ENCODE results near the gene WNT2. TPM values are rescaled to one million over a fixed set of nuclear protein-coding genes. Genes with fewer than 3 reads are reported as not detected.

Gene WNT2
- total RNA-seq, 1 donor from 2014 or later, result 0.07 TPM

GRCh38 chr7:117250245-117250644 is 72.6 kb downstream of the WNT2 start:
- H4K20me1 ChIP-seq (ENCODE audit: insufficient read depth, low read length), result no peaks in the 10 kb centered on the region
- no peak overlapping the region for H2AFZ ChIP-seq (ENCODE audit: low read depth, low read length)
- TF ChIP-seq CTCF (IDR thresholded peaks at IDR 0.05; ENCODE audit: insufficient read depth, low read depth, low read length), result no peak
- no peak for TF ChIP-seq EZH2 (IDR thresholded peaks at IDR 0.05; ENCODE audit: insufficient read depth, low read length)
- DNase-seq (ENCODE audit: low read depth) (no peak), FAIRE-seq (no peak)
- no peak overlapping the region for H3K4me2 ChIP-seq (ENCODE audit: low read length)
- Mint-ChIP-seq H3K4me3 (ENCODE audit: unreplicated experiment) (no peak overlapping the region), H3K9me3 (ENCODE audit: unreplicated experiment) (peaks cover 7% of the 10 kb centered on the region), H3K27me3 (ENCODE audit: low read depth, unreplicated experiment) (peaks cover 5% of the 10 kb centered on the region), H3K36me3 (ENCODE audit: low read depth, unreplicated experiment) (no peaks in the 10 kb centered on the region), H3K4me1 (ENCODE audit: low read depth, unreplicated experiment) (peaks cover 35% of the 10 kb centered on the region), H3K27ac (ENCODE audit: unreplicated experiment) (no peak overlapping the region)
- no peak overlapping the region for H3K9ac ChIP-seq (ENCODE audit: low read length)
- peaks cover 17% of the 10 kb centered on the region for H3K4me1 ChIP-seq (ENCODE audit: insufficient read depth, low read length)
- H3K79me2 ChIP-seq (ENCODE audit: insufficient read depth, low read length), result no peaks in the 10 kb centered on the region
- no peaks in the 10 kb centered on the region for H3K9me3 ChIP-seq (ENCODE audit: insufficient read depth, low read depth, low read length)
- H3K27me3 ChIP-seq (ENCODE audit: insufficient read depth, low read length), result no peaks in the 10 kb centered on the region
- H3K4me3 ChIP-seq (ENCODE audit: insufficient read depth, low read depth, low read length), result no peak overlapping the region
- no peaks in the 10 kb centered on the region for H3K36me3 ChIP-seq (ENCODE audit: insufficient read depth, low read length)
- peak overlapping the region; percentile 84 for H3K27ac ChIP-seq (ENCODE audit: low read depth, low read length)

- TF ChIP-seq EZH2 (IDR thresholded peaks at IDR 0.05; ENCODE audit: insufficient read depth, low read length) (no peak), CTCF (IDR thresholded peaks at IDR 0.05; ENCODE audit: insufficient read depth, low read depth, low read length) (no peak)
- no peaks in the 10 kb centered on the region for H3K79me2 ChIP-seq (ENCODE audit: insufficient read depth, low read length)
- no peak for FAIRE-seq
- no peak overlapping the region for H3K9ac ChIP-seq (ENCODE audit: low read length)
- H2AFZ ChIP-seq (ENCODE audit: low read depth, low read length), result no peak overlapping the region
- no peak overlapping the region for H3K27ac ChIP-seq (ENCODE audit: low read depth, low read length)
- no peak overlapping the region for H3K4me3 ChIP-seq (ENCODE audit: insufficient read depth, low read depth, low read length)
- Mint-ChIP-seq H3K4me1 (ENCODE audit: low read depth, unreplicated experiment) (peaks cover 35% of the 10 kb centered on the region), H3K36me3 (ENCODE audit: low read depth, unreplicated experiment) (no peaks in the 10 kb centered on the region), H3K9me3 (ENCODE audit: unreplicated experiment) (peaks cover 5% of the 10 kb centered on the region), H3K27me3 (ENCODE audit: low read depth, unreplicated experiment) (peaks cover 2% of the 10 kb centered on the region), H3K4me3 (ENCODE audit: unreplicated experiment) (no peak overlapping the region), H3K27ac (ENCODE audit: unreplicated experiment) (peak overlapping the region; percentile 56)
- H3K4me1 ChIP-seq (ENCODE audit: insufficient read depth, low read length), result peaks cover 17% of the 10 kb centered on the region
- no peak for DNase-seq (ENCODE audit: low read depth)
- no peaks in the 10 kb centered on the region for H3K9me3 ChIP-seq (ENCODE audit: insufficient read depth, low read depth, low read length)
- H3K27me3 ChIP-seq (ENCODE audit: insufficient read depth, low read length), result no peaks in the 10 kb centered on the region
- no peak overlapping the region for H3K4me2 ChIP-seq (ENCODE audit: low read length)
- H4K20me1 ChIP-seq (ENCODE audit: insufficient read depth, low read length), result no peaks in the 10 kb centered on the region
- no peaks in the 10 kb centered on the region for H3K36me3 ChIP-seq (ENCODE audit: insufficient read depth, low read length)
These were observed 73.2 kb downstream of the WNT2 start for GRCh38 chr7:117249696-117250095.

GRCh38 chr7:117248829-117249228 is 74.0 kb downstream of the WNT2 start:
- H3K27me3 Mint-ChIP-seq (ENCODE audit: low read depth, unreplicated experiment), result peaks cover 2% of the 10 kb centered on the region
- FAIRE-seq (no peak), DNase-seq (ENCODE audit: low read depth) (peak; percentile 25)
- H3K4me3 Mint-ChIP-seq (ENCODE audit: unreplicated experiment), result no peak overlapping the region
- Histone ChIP-seq H3K4me1 (ENCODE audit: insufficient read depth, low read length) (peaks cover 17% of the 10 kb centered on the region), H3K79me2 (ENCODE audit: insufficient read depth, low read length) (no peaks in the 10 kb centered on the region), H2AFZ (ENCODE audit: low read depth, low read length) (peak overlapping the region; percentile 12), H3K27me3 (ENCODE audit: insufficient read depth, low read length) (no peaks in the 10 kb centered on the region), H3K4me2 (ENCODE audit: low read length) (no peak overlapping the region), H3K36me3 (ENCODE audit: insufficient read depth, low read length) (no peaks in the 10 kb centered on the region), H3K9ac (ENCODE audit: low read length) (no peak overlapping the region), H3K9me3 (ENCODE audit: insufficient read depth, low read depth, low read length) (no peaks in the 10 kb centered on the region), H3K4me3 (ENCODE audit: insufficient read depth, low read depth, low read length) (no peak overlapping the region), H4K20me1 (ENCODE audit: insufficient read depth, low read length) (no peaks in the 10 kb centered on the region), H3K27ac (ENCODE audit: low read depth, low read length) (no peak overlapping the region)
- TF ChIP-seq EZH2 (IDR thresholded peaks at IDR 0.05; ENCODE audit: insufficient read depth, low read length), result no peak
- no peak for TF ChIP-seq CTCF (IDR thresholded peaks at IDR 0.05; ENCODE audit: insufficient read depth, low read depth, low read length)
- no peaks in the 10 kb centered on the region for H3K36me3 Mint-ChIP-seq (ENCODE audit: low read depth, unreplicated experiment)
- H3K27ac Mint-ChIP-seq (ENCODE audit: unreplicated experiment), result no peak overlapping the region
- peaks cover 5% of the 10 kb centered on the region for H3K9me3 Mint-ChIP-seq (ENCODE audit: unreplicated experiment)
- peaks cover 35% of the 10 kb centered on the region for H3K4me1 Mint-ChIP-seq (ENCODE audit: low read depth, unreplicated experiment)
